Ishikawa (cell line): ENCODE measurements around the gene TBC1D8.

Experiments
- CEBPB ChIP-seq: IDR thresholded peaks from 2 replicates; pipeline ENCODE4 v1.6.1; 2012
- CREB1 ChIP-seq: IDR thresholded peaks from 2 replicates; pipeline ENCODE4 v1.6.1; 2012; ENCODE audit warnings: low read depth
- EGR1 ChIP-seq: IDR thresholded peaks from 2 replicates; pipeline ENCODE4 v1.6.1; 2012
- EP300 ChIP-seq: IDR thresholded peaks from 2 replicates; pipeline ENCODE4 v1.6.1; 2012; ENCODE audit warnings: borderline replicate concordance
- FOXM1 ChIP-seq: IDR thresholded peaks from 2 replicates; pipeline ENCODE4 v1.6.1; 2012; ENCODE audit warnings: low read depth, borderline replicate concordance
- MAX ChIP-seq: IDR thresholded peaks from 2 replicates; pipeline ENCODE4 v1.6.1; 2012
- RAD21 ChIP-seq: IDR thresholded peaks from 2 replicates; pipeline ENCODE4 v1.6.1; 2012; ENCODE audit warnings: low read depth
- REST ChIP-seq: IDR thresholded peaks from 2 replicates; pipeline ENCODE4 v1.6.1; 2012; ENCODE audit warnings: low read depth, mild to moderate bottlenecking
- TAF1 ChIP-seq: IDR thresholded peaks from 2 replicates; pipeline ENCODE4 v1.6.1; 2012; ENCODE audit warnings: low read depth, mild to moderate bottlenecking
- TCF12 ChIP-seq: IDR thresholded peaks from 2 replicates; pipeline ENCODE4 v1.6.1; 2012; ENCODE audit warnings: low read depth
- TEAD4 ChIP-seq: IDR thresholded peaks from 2 replicates; pipeline ENCODE4 v1.6.1; 2012
- YY1 ChIP-seq: IDR thresholded peaks from 2 replicates; pipeline ENCODE4 v1.6.1; 2012; ENCODE audit warnings: low read depth
- ZBTB7A ChIP-seq: IDR thresholded peaks from 2 replicates; pipeline ENCODE4 v1.6.1; 2012; ENCODE audit warnings: low read depth

- TF ChIP-seq TCF12 = peak; percentile 70
- no peak for TF ChIP-seq CREB1
- no peak for TF ChIP-seq REST
- TF ChIP-seq MAX = no peak
- TF ChIP-seq EP300 = peak; percentile 64; the same call in 1 of the 2 replicates
- no peak for TF ChIP-seq YY1
- no peak for TF ChIP-seq TAF1
- no peak for TF ChIP-seq EGR1
- peak; percentile 58; the same call in 1 of the 2 replicates for TF ChIP-seq FOXM1
- no peak for TF ChIP-seq CEBPB
- no peak for TF ChIP-seq ZBTB7A
- peak; percentile 46; the same call in 1 of the 2 replicates for TF ChIP-seq TEAD4
- TF ChIP-seq RAD21 = no peak
These were observed 86.2 kb downstream of the TBC1D8 start for GRCh38 chr2:101064868-101065549.
